Myocyte (in vitro differentiated cells): ENCODE results near the gene EDN2. TPM values are rescaled to one million over a fixed set of nuclear protein-coding genes. Genes with fewer than 3 reads are reported as not detected.
A peak's percentile ranks its signal among the peaks of the same experiment; 100 is the strongest.

Experiments
- DNase-seq: peaks from one replicate; pipeline ENCODE4 v3.0.0-alpha.2; 2012; ENCODE audit warnings: low read depth
- total RNA-seq: library from RNA; depleted of rRNA; stranded (reverse); fragments of >200 nt; gene quantifications from 2 replicates; pipeline ENCODE4 v1.2.3, GENCODE V29; 2014

Gene EDN2
- total RNA-seq, 1 donor from 2014 or later, result not detected

- no peak for DNase-seq
Measured at GRCh38 chr1:41467673-41468072, 16.8 kb downstream of the EDN2 start.

- no peak for DNase-seq
Measured at GRCh38 chr1:41466146-41466545, 18.3 kb downstream of the EDN2 start.

GRCh38 chr1:41465741-41466140, 18.7 kb downstream of the EDN2 start:
- DNase-seq, result no peak

- DNase-seq, result peak; percentile 73
Measured at GRCh38 chr1:41464885-41465284, 19.6 kb downstream of the EDN2 start.

GRCh38 chr1:41463516-41463915, 21.0 kb downstream of the EDN2 start:
- peak; percentile 69 for DNase-seq

- no peak for DNase-seq
Measured at GRCh38 chr1:41462680-41463004, 21.8 kb downstream of the EDN2 start.

GRCh38 chr1:41461790-41462679, 22.4 kb downstream of the EDN2 start:
- DNase-seq, result no peak

GRCh38 chr1:41456847-41457540, 27.5 kb downstream of the EDN2 start:
- DNase-seq, result no peak

- DNase-seq, result peak; percentile 68
Measured at GRCh38 chr1:41455479-41456332, 28.8 kb downstream of the EDN2 start.

- peak; percentile 55 for DNase-seq
Measured at GRCh38 chr1:41454406-41454805, 30.1 kb downstream of the EDN2 start.

- no peak for DNase-seq
Measured at GRCh38 chr1:41452704-41453290, 31.7 kb downstream of the EDN2 start.

GRCh38 chr1:41450747-41451285, 33.7 kb downstream of the EDN2 start:
- no peak for DNase-seq

- DNase-seq, result no peak
Measured at GRCh38 chr1:41449326-41449921, 35.1 kb downstream of the EDN2 start.

- DNase-seq, result no peak
Measured at GRCh38 chr1:41448821-41449220, 35.7 kb downstream of the EDN2 start.

- DNase-seq, result no peak
Measured at GRCh38 chr1:41447995-41448770, 36.3 kb downstream of the EDN2 start.

- no peak for DNase-seq
Measured at GRCh38 chr1:41446851-41447610, 37.5 kb downstream of the EDN2 start.

GRCh38 chr1:41444785-41445184, 39.7 kb downstream of the EDN2 start:
- peak; percentile 61 for DNase-seq

- DNase-seq, result no peak
Measured at GRCh38 chr1:41444246-41444645, 40.2 kb downstream of the EDN2 start.

GRCh38 chr1:41442697-41443251, 41.7 kb downstream of the EDN2 start:
- DNase-seq, result no peak
